ENCODE data around the gene MLST8. TPM values are rescaled to one million over a fixed set of nuclear protein-coding genes. Genes with fewer than 3 reads are reported as not detected.

The MLST8 gene
- total RNA-seq, 1 donor from 2014 or later, result 7.8 TPM

- Histone ChIP-seq H3K27me3 (ENCODE audit: control insufficient read depth in 3 of 3, insufficient read depth in 3 of 3, low read length in 3 of 3) (no peaks in the 10 kb centered on the region), H3K9me3 (ENCODE audit: control insufficient read depth in 3 of 3, low read length in 3 of 3) (no peaks in the 10 kb centered on the region), H3K9ac (ENCODE audit: low read depth in 1 of 3, low read length in 3 of 3) (no peak overlapping the region), H3K4me1 (ENCODE audit: control insufficient read depth in 3 of 3, insufficient read depth in 3 of 3, low read length in 3 of 3) (peaks cover 4 to 11% (median 9%) of the 10 kb centered on the region in 3 donors), H3K36me3 (ENCODE audit: control insufficient read depth in 3 of 3, insufficient read depth in 3 of 3, low read length in 3 of 3) (peaks cover 36 to 46% (median 44%) of the 10 kb centered on the region in 3 donors), H3K4me3 (ENCODE audit: low read length in 3 of 3) (no peak overlapping the region), H3K27ac (ENCODE audit: low read depth, low read length) (no peak overlapping the region)
These were observed 31.9 kb upstream of the MLST8 start for GRCh38 chr16:2173366-2173765.

GRCh38 chr16:2173916-2174315 lies 31.3 kb upstream of the MLST8 start:
- no peak overlapping the region for H3K9ac ChIP-seq (ENCODE audit: low read depth in 1 of 3, low read length in 3 of 3)
- H3K27ac ChIP-seq (ENCODE audit: low read depth, low read length), result no peak overlapping the region
- H3K27me3 ChIP-seq (ENCODE audit: control insufficient read depth in 3 of 3, insufficient read depth in 3 of 3, low read length in 3 of 3), result no peaks in the 10 kb centered on the region
- H3K4me1 ChIP-seq (ENCODE audit: control insufficient read depth in 3 of 3, insufficient read depth in 3 of 3, low read length in 3 of 3), result peaks cover 4 to 11% (median 9%) of the 10 kb centered on the region in 3 donors
- H3K36me3 ChIP-seq (ENCODE audit: control insufficient read depth in 3 of 3, insufficient read depth in 3 of 3, low read length in 3 of 3), result peaks cover 36 to 46% (median 40%) of the 10 kb centered on the region in 3 donors
- H3K9me3 ChIP-seq (ENCODE audit: control insufficient read depth in 3 of 3, low read length in 3 of 3), result no peaks in the 10 kb centered on the region
- H3K4me3 ChIP-seq (ENCODE audit: low read length in 3 of 3), result no peak overlapping the region

GRCh38 chr16:2174396-2175131 lies 30.7 kb upstream of the MLST8 start:
- Histone ChIP-seq H3K27ac (ENCODE audit: low read depth, low read length) (no peak overlapping the region), H3K9ac (ENCODE audit: low read depth in 1 of 3, low read length in 3 of 3) (no peak overlapping the region), H3K4me3 (ENCODE audit: low read length in 3 of 3) (no peak overlapping the region), H3K9me3 (ENCODE audit: control insufficient read depth in 3 of 3, low read length in 3 of 3) (no peaks in the 10 kb centered on the region), H3K4me1 (ENCODE audit: control insufficient read depth in 3 of 3, insufficient read depth in 3 of 3, low read length in 3 of 3) (peaks cover 2 to 6% (median 5%) of the 10 kb centered on the region in 3 donors), H3K27me3 (ENCODE audit: control insufficient read depth in 3 of 3, insufficient read depth in 3 of 3, low read length in 3 of 3) (no peaks in the 10 kb centered on the region), H3K36me3 (ENCODE audit: control insufficient read depth in 3 of 3, insufficient read depth in 3 of 3, low read length in 3 of 3) (peaks cover 36 to 44% (median 40%) of the 10 kb centered on the region in 3 donors)

GRCh38 chr16:2175454-2175853 lies 29.8 kb upstream of the MLST8 start:
- no peaks in the 10 kb centered on the region for H3K4me1 ChIP-seq (ENCODE audit: control insufficient read depth in 3 of 3, insufficient read depth in 3 of 3, low read length in 3 of 3)
- no peak overlapping the region for H3K27ac ChIP-seq (ENCODE audit: low read depth, low read length)
- no peaks in the 10 kb centered on the region for H3K27me3 ChIP-seq (ENCODE audit: control insufficient read depth in 3 of 3, insufficient read depth in 3 of 3, low read length in 3 of 3)
- H3K9ac ChIP-seq (ENCODE audit: low read depth in 1 of 3, low read length in 3 of 3), result no peak overlapping the region
- no peaks in the 10 kb centered on the region for H3K9me3 ChIP-seq (ENCODE audit: control insufficient read depth in 3 of 3, low read length in 3 of 3)
- peaks cover 36 to 44% (median 40%) of the 10 kb centered on the region in 3 donors for H3K36me3 ChIP-seq (ENCODE audit: control insufficient read depth in 3 of 3, insufficient read depth in 3 of 3, low read length in 3 of 3)
- H3K4me3 ChIP-seq (ENCODE audit: low read length in 3 of 3), result no peak overlapping the region

- Histone ChIP-seq H3K36me3 (ENCODE audit: control insufficient read depth in 3 of 3, insufficient read depth in 3 of 3, low read length in 3 of 3) (peaks cover 36 to 44% (median 40%) of the 10 kb centered on the region in 3 donors), H3K27me3 (ENCODE audit: control insufficient read depth in 3 of 3, insufficient read depth in 3 of 3, low read length in 3 of 3) (no peaks in the 10 kb centered on the region), H3K4me1 (ENCODE audit: control insufficient read depth in 3 of 3, insufficient read depth in 3 of 3, low read length in 3 of 3) (no peaks in the 10 kb centered on the region)
These were observed 29.2 kb upstream of the MLST8 start for GRCh38 chr16:2176047-2176446.

GRCh38 chr16:2177101-2177500 lies 28.2 kb upstream of the MLST8 start:
- peaks cover 32 to 37% (median 36%) of the 10 kb centered on the region in 3 donors for H3K36me3 ChIP-seq (ENCODE audit: control insufficient read depth in 3 of 3, insufficient read depth in 3 of 3, low read length in 3 of 3)

More at GRCh38 chr16:2176047-2176446, 29.2 kb upstream of the MLST8 start:
- H3K9ac ChIP-seq (ENCODE audit: low read depth in 1 of 3, low read length in 3 of 3), result no peak overlapping the region
- H3K27ac ChIP-seq (ENCODE audit: low read depth, low read length), result no peak overlapping the region
- H3K9me3 ChIP-seq (ENCODE audit: control insufficient read depth in 3 of 3, low read length in 3 of 3), result no peaks in the 10 kb centered on the region
- H3K4me3 ChIP-seq (ENCODE audit: low read length in 3 of 3), result no peak overlapping the region

GRCh38 chr16:2177561-2177960 lies 27.7 kb upstream of the MLST8 start:
- Histone ChIP-seq H3K36me3 (ENCODE audit: control insufficient read depth in 3 of 3, insufficient read depth in 3 of 3, low read length in 3 of 3) (peaks cover 32 to 37% (median 36%) of the 10 kb centered on the region in 3 donors), H3K27ac (ENCODE audit: low read depth, low read length) (no peak overlapping the region), H3K4me3 (ENCODE audit: low read length in 3 of 3) (no peak overlapping the region), H3K9ac (ENCODE audit: low read depth in 1 of 3, low read length in 3 of 3) (no peak overlapping the region), H3K27me3 (ENCODE audit: control insufficient read depth in 3 of 3, insufficient read depth in 3 of 3, low read length in 3 of 3) (no peaks in the 10 kb centered on the region), H3K4me1 (ENCODE audit: control insufficient read depth in 3 of 3, insufficient read depth in 3 of 3, low read length in 3 of 3) (no peaks in the 10 kb centered on the region), H3K9me3 (ENCODE audit: control insufficient read depth in 3 of 3, low read length in 3 of 3) (no peaks in the 10 kb centered on the region)

More at GRCh38 chr16:2177101-2177500, 28.2 kb upstream of the MLST8 start:
- Histone ChIP-seq H3K27me3 (ENCODE audit: control insufficient read depth in 3 of 3, insufficient read depth in 3 of 3, low read length in 3 of 3) (no peaks in the 10 kb centered on the region), H3K27ac (ENCODE audit: low read depth, low read length) (no peak overlapping the region), H3K4me3 (ENCODE audit: low read length in 3 of 3) (no peak overlapping the region), H3K4me1 (ENCODE audit: control insufficient read depth in 3 of 3, insufficient read depth in 3 of 3, low read length in 3 of 3) (no peaks in the 10 kb centered on the region), H3K9me3 (ENCODE audit: control insufficient read depth in 3 of 3, low read length in 3 of 3) (no peaks in the 10 kb centered on the region), H3K9ac (ENCODE audit: low read depth in 1 of 3, low read length in 3 of 3) (no peak overlapping the region)

- H3K36me3 ChIP-seq (ENCODE audit: control insufficient read depth in 3 of 3, insufficient read depth in 3 of 3, low read length in 3 of 3), result peaks cover 30 to 34% (median 32%) of the 10 kb centered on the region in 3 donors
- H3K27ac ChIP-seq (ENCODE audit: low read depth, low read length), result no peak overlapping the region
- H3K4me3 ChIP-seq (ENCODE audit: low read length in 3 of 3), result no peak overlapping the region
- no peaks in the 10 kb centered on the region for H3K4me1 ChIP-seq (ENCODE audit: control insufficient read depth in 3 of 3, insufficient read depth in 3 of 3, low read length in 3 of 3)
- H3K9ac ChIP-seq (ENCODE audit: low read depth in 1 of 3, low read length in 3 of 3), result no peak overlapping the region
- H3K27me3 ChIP-seq (ENCODE audit: control insufficient read depth in 3 of 3, insufficient read depth in 3 of 3, low read length in 3 of 3), result no peaks in the 10 kb centered on the region
- no peaks in the 10 kb centered on the region for H3K9me3 ChIP-seq (ENCODE audit: control insufficient read depth in 3 of 3, low read length in 3 of 3)
These were observed 26.7 kb upstream of the MLST8 start for GRCh38 chr16:2178321-2179106.

GRCh38 chr16:2179107-2179501 lies 26.1 kb upstream of the MLST8 start:
- no peaks in the 10 kb centered on the region for H3K27me3 ChIP-seq (ENCODE audit: control insufficient read depth in 3 of 3, insufficient read depth in 3 of 3, low read length in 3 of 3)
- no peak overlapping the region for H3K9ac ChIP-seq (ENCODE audit: low read depth in 1 of 3, low read length in 3 of 3)
- no peaks in the 10 kb centered on the region for H3K9me3 ChIP-seq (ENCODE audit: control insufficient read depth in 3 of 3, low read length in 3 of 3)
- H3K36me3 ChIP-seq (ENCODE audit: control insufficient read depth in 3 of 3, insufficient read depth in 3 of 3, low read length in 3 of 3), result peaks cover 26 to 30% (median 28%) of the 10 kb centered on the region in 3 donors
- H3K27ac ChIP-seq (ENCODE audit: low read depth, low read length), result no peak overlapping the region
- no peak overlapping the region for H3K4me3 ChIP-seq (ENCODE audit: low read length in 3 of 3)
- no peaks in the 10 kb centered on the region for H3K4me1 ChIP-seq (ENCODE audit: control insufficient read depth in 3 of 3, insufficient read depth in 3 of 3, low read length in 3 of 3)

GRCh38 chr16:2179576-2179975 lies 25.7 kb upstream of the MLST8 start:
- H3K4me1 ChIP-seq (ENCODE audit: control insufficient read depth in 3 of 3, insufficient read depth in 3 of 3, low read length in 3 of 3), result no peaks in the 10 kb centered on the region
- no peaks in the 10 kb centered on the region for H3K27me3 ChIP-seq (ENCODE audit: control insufficient read depth in 3 of 3, insufficient read depth in 3 of 3, low read length in 3 of 3)
- no peak overlapping the region for H3K27ac ChIP-seq (ENCODE audit: low read depth, low read length)
- no peaks in the 10 kb centered on the region for H3K9me3 ChIP-seq (ENCODE audit: control insufficient read depth in 3 of 3, low read length in 3 of 3)
- H3K9ac ChIP-seq (ENCODE audit: low read depth in 1 of 3, low read length in 3 of 3), result no peak overlapping the region
- no peak overlapping the region for H3K4me3 ChIP-seq (ENCODE audit: low read length in 3 of 3)
- H3K36me3 ChIP-seq (ENCODE audit: control insufficient read depth in 3 of 3, insufficient read depth in 3 of 3, low read length in 3 of 3), result peaks cover 22 to 26% (median 23%) of the 10 kb centered on the region in 3 donors

Measured in skeletal muscle tissue (tissue), 4 donors.